VCaP (cell line): ENCODE data around the gene TMA7.
"Not testable (repeated sequence)": the region's sequence is repeated elsewhere in the genome, so short reads cannot be mapped to it uniquely, and the experiment has no call there.

Source experiments
- H3K27ac ChIP-seq: fragments of 450-650 bp; 2 replicates; pipeline ENCODE4 v1.5.1; 2017
- CTCF ChIP-seq: fragments of 450-650 bp; conservative IDR thresholded peaks from 2 replicates; pipeline ENCODE4 v1.5.1; 2017; ENCODE audit warnings: mild to moderate bottlenecking, moderate library complexity

The TMA7 gene

GRCh38 chr3:48460517-48460902, 20.5 kb downstream of the TMA7 start:
- no peak for TF ChIP-seq CTCF
- no peak overlapping the region for H3K27ac ChIP-seq

- not testable (repeated sequence) for H3K27ac ChIP-seq
These were observed 21.7 kb downstream of the TMA7 start for GRCh38 chr3:48461767-48462166.

- no peak for TF ChIP-seq CTCF
- peak overlapping the region; percentile 100 for H3K27ac ChIP-seq
These were observed 23.6 kb downstream of the TMA7 start for GRCh38 chr3:48463703-48464102.

- peak overlapping the region; percentile 100 for H3K27ac ChIP-seq
- TF ChIP-seq CTCF, result no peak
These were observed 24.7 kb downstream of the TMA7 start for GRCh38 chr3:48464713-48465221.

- TF ChIP-seq CTCF, result no peak
- peak overlapping the region; percentile 100 for H3K27ac ChIP-seq
These were observed 25.1 kb downstream of the TMA7 start for GRCh38 chr3:48465237-48465530.

GRCh38 chr3:48465531-48466378, 25.7 kb downstream of the TMA7 start:
- peak overlapping the region; percentile 100 for H3K27ac ChIP-seq
- TF ChIP-seq CTCF, result peak; percentile 89

GRCh38 chr3:48466386-48467109, 26.5 kb downstream of the TMA7 start:
- peak overlapping the region; percentile 100 for H3K27ac ChIP-seq
- TF ChIP-seq CTCF, result no peak

- H3K27ac ChIP-seq, result peak overlapping the region; percentile 100
- TF ChIP-seq CTCF, result no peak
These were observed 27.0 kb downstream of the TMA7 start for GRCh38 chr3:48467110-48467454.
